Activated naive CD4-positive, alpha-beta T cell treated with anti-CD3 and anti-CD28 coated beads, Interleukin-2, amount 10 ng/mL, durations not matched to agents 5 hours and 36 hours (primary cell): Measurements from ENCODE around the gene TOMM6. TPM values are rescaled to one million over a fixed set of nuclear protein-coding genes. Genes with fewer than 3 reads are reported as not detected.

Experiments used
- total RNA-seq, 2 experiments: library from RNA; stranded (reverse); gene quantifications; one replicate each; pipeline ENCODE4 v1.2.3, GENCODE V29; 2021

TOMM6 gene
- total RNA-seq, result 100 to 1,000 TPM; 148 to 164 TPM

GRCh38 chr6:41787219-41787917 is at the start of gene TOMM6:
TSS of gene TOMM6 (plus strand) at chr6:41787694. CDS start at chr6:41787698, 4 bp downstream.

GRCh38 chr6:41747256-41748101 is 40.0 kb upstream of the TOMM6 start, which contains the start of gene PGC:
TSS of gene PGC (minus strand) at chr6:41747397. CDS start at chr6:41747334, 63 bp downstream.

GRCh38 chr6:41779788-41780550 is 7.5 kb upstream of the TOMM6 start, which contains the start of gene FRS3:
TSS of gene FRS3 (minus strand) at chr6:41779900. CDS start at chr6:41776987, 2,913 bp downstream.

GRCh38 chr6:41780551-41781365 is 6.7 kb upstream of the TOMM6 start, which contains the start of gene PRICKLE4:
TSS of gene PRICKLE4 (plus strand) at chr6:41780782. CDS start at chr6:41783474, 2,692 bp downstream.

Other genes starting within 250 kb of the TOMM6 start
- 10 to 100 TPM; 12.2 to 12.5 TPM for gene FOXP4, start 241.3 kb upstream of the TOMM6 start, total RNA-seq
- gene MDFI, start 149.2 kb upstream of the TOMM6 start, total RNA-seq, result not detected
- gene TFEB, start 52.1 kb upstream of the TOMM6 start, total RNA-seq, result 10 to 100 TPM; 17.0 to 18.2 TPM
- not detected for gene PGC, start 40.3 kb upstream of the TOMM6 start, total RNA-seq
- 1 to 10 TPM; 4.6 to 5.3 TPM for gene FRS3, start 7.8 kb upstream of the TOMM6 start, total RNA-seq
- gene PRICKLE4, start 6.9 kb upstream of the TOMM6 start, total RNA-seq, result under 1 TPM in 1 of 2 experiments, not detected in 1; 0.66 TPM
- gene USP49, start 107.7 kb downstream of the TOMM6 start, total RNA-seq, result 1 to 10 TPM; 6.7 to 7.3 TPM
- 10 to 100 TPM; 19.4 to 22.9 TPM for gene MED20, start 133.4 kb downstream of the TOMM6 start, total RNA-seq
- gene BYSL, start 133.8 kb downstream of the TOMM6 start, total RNA-seq, result 10 to 100 TPM; 29.5 to 30.4 TPM
- gene CCND3, start 154.1 kb downstream of the TOMM6 start, total RNA-seq, result 100 to 1,000 TPM; 365 to 369 TPM